GM19035 (cell line): Measurements from ENCODE around the gene WSCD2.

Experiments used
- ATAC-seq: cut with Tn5 transposase; IDR thresholded peaks from one replicate; pipeline ENCODE4 v1.9.1; 2021; ENCODE audit not compliant: unreplicated experiment

The WSCD2 gene

DNA sequence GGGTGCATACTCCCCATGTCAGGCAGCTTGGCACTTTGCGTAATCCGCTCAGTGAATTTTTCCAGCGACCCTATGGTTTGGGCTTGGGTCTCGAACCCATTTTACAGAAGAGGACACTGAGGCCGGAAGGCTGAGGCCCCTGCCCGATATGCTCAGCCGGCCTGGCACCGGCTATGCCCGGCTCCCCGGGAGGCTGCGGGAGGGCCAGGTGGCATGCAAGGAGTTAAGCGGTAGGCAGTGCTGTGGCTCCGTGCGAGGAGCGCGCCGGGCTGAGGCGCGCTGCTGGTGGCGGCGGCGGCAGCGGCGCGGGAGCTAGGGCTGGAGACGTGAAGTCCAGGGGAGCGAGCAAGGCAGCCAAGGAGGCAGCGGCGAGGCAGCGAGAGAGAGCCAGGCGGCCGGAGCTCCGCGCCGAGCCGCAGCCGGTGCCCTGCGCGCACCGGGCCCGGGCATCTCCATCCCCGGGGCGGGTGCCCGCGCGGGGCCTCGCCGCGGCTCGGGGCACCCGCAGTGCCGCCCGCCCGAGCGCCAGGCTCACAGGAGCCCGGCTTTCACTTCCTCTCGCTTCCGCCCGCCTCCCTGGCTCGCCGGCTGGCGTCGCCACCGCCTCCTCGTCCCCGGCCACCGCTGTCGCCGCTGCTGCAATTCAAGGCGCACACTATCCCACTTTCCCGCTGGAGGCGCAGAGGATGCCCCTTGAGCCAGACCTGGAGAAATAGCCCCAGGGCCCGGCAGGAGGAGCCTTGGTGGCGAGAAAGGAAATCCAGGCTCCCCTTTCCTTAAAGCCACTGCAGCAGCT, at the start of gene WSCD2:
TSS of gene WSCD2 (plus strand) at position 272 of the 796 bp plus-strand sequence. CDS start 66,545 bp downstream, outside the sequence.
- no peak for ATAC-seq

DNA sequence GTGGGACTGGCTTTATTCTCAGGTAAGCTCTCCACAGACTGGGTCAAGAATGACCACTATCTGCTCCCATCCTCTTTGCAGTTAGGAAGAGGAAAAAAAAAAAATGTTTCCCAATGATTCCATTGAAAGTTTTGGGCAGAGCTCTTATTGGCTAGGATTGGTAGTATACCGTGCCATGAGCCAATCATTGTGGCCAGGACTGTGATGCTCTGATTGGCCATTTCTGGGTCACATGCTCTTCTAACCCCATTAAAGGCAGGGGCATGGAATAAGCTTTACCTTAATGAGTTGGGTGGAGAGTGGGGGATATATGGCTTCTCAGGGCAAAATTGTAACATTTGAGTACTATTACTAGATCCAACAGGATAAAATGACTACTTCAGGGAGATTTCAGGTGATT, 49.4 kb upstream of the WSCD2 start:
- no peak for ATAC-seq

DNA sequence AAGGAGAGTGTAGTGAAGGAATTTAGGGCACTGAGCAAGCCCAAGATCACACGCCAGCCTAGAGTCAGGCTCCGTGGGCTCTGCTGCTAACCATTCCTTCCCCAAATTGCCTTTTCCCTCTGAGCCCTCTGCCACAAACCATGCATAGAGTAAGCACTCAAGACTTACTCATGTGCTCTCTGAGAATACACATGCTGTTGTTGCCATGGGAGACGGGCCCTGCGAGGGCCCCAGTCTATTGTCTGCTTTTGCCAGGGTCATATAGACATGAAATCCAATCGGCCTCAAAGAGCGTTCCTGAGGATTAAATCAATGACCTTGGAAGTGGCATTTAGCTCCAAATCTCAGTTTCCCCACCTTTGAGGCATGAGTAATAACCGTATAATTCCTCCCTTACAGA, 48.7 kb upstream of the WSCD2 start:
- no peak for ATAC-seq

DNA sequence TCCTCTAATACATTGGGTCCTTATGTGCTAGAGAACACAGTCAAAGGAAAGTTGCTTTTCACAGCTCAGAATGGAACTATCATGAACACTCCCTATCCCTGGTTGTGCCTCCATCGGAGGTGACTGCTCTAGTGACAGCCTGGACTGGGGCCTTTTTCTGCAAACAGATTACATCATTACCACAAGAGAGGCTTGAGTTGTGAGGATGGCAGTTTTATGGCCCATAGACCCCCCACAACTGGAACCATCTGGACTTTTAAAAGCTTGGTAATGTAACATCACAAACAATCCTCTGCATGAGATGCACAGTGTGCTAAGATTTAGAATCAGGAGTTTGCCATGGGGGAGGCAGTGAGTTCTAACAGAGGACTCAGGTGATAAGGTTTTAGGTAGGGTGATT, 46.6 kb upstream of the WSCD2 start:
- ATAC-seq, result no peak

DNA sequence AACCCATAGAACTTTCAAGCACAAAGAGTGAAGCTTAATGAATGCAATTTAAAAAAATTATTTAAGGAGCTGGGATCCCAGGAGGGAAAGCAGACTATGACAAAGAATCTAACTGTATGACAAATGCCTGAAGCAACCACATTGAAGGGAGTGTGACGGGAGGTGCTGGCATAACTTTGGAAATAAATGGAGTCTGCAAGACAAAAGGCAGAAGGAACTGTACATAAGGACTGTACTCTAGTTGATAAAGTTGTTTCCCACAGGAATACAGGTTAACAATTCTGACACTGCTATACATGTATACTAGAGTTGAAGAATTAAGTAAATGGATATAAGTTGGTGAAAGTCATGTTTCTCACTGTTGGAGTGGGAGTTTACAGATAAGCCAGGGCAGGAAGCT, 41.2 kb upstream of the WSCD2 start:
- no peak for ATAC-seq

DNA sequence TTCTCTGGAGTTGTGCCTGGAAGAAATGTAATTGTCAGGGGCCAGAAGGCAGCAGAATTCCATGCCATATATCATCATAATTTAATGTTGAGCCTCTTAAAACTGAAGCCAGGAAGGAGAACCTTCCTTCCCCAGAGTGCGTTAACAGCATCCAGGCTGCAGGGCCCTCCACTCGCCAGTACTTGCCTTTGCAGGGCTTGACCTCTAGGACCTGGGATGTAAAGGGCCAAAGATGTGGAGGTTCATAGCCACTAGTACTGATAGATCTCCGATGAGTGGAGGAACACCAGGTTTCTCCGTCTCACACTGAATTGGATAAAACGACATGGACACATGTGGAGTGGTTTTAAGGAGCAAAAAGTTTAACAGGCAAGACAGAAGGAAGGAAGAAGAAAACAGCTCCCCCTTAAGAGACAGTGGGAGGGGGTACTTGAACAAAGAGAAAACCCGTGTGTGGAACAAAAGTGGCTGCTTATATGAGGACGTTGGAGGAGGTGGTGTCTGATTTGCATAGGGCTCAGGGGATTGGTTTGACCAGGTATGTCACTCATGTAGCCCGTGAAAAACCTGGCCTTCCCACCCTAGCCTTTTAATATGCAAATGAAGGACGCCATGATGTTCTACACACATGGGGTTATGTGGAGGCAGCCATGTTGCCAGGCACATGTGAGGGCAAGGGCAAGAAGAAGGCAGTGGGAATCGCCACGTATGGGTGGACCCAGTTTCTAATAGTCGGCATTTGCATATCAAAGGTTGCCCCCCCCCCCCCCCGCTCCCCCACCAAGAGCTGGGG, 38.8 kb upstream of the WSCD2 start:
- ATAC-seq, result no peak

DNA sequence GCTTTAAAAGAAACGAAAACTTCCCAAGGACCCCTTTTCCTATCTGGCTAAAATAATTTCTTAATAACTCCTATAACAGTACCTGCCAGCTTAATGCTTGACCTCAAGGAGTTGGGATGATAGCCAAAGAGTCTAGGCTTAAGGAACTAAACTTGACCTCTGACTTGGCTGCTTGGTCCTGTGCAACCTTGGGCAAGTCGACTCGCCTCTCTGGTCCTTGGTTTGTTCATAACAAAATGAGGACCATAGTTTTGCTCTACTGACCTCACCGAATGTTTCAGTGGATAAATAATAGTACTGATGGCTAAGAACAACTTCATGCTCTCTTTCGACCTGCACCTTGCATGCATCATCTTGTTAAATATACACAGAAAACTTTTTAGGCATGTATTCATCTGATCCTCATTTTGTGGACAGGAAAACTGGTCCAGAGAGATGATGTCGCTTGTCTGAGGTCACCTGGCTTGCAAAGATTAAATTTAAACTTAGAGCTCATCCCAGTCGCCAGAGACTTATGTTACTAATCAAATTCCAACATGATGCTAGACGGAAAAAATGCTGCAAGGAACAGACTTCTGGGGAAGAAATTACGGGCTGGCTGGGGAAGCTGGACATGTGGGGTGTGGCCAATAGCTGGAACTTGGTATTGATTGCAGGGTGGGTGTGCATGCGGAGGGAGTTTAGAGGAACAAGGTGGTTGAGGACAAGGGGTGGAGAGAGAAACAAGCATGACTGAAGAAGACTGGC, 38.0 kb upstream of the WSCD2 start:
- no peak for ATAC-seq

DNA sequence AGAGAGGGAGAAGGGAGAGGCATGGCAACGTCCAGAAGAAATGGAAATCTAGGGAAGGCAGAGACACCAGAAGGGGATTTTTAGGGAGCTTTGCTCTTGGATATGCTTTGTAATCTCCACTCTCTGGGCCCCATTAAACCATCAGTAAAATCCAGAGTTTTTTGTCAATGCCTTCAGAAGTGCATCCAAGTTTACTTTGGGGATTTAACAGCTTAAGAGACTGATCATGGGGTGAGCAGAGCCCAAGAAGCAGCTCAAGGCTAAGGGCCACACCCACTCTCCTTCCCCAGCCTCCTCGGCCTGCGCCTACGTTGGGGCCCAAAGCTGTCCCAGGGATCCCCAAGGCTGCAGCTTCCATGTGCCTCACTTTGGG, 37.4 kb upstream of the WSCD2 start:
- ATAC-seq, result no peak

DNA sequence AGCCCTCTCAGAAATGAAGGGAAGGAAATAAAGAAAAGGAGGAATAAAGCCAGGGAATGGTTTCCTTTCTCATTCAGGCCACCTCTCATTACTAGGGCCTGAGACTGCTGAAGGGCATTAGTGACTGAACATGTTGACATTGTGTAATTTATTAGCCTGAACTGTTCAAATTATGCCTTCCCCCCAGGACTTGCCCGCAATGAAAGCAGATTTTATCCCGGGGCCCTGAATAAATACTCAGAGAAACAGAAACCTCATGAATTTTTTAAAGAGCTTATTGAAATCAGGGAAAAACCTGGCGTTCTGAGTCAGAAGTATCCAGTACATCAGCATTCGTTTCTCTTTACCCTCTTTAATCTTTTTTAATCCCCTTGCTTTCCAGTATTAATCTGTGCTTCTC, 35.9 kb upstream of the WSCD2 start:
- ATAC-seq, result no peak

DNA sequence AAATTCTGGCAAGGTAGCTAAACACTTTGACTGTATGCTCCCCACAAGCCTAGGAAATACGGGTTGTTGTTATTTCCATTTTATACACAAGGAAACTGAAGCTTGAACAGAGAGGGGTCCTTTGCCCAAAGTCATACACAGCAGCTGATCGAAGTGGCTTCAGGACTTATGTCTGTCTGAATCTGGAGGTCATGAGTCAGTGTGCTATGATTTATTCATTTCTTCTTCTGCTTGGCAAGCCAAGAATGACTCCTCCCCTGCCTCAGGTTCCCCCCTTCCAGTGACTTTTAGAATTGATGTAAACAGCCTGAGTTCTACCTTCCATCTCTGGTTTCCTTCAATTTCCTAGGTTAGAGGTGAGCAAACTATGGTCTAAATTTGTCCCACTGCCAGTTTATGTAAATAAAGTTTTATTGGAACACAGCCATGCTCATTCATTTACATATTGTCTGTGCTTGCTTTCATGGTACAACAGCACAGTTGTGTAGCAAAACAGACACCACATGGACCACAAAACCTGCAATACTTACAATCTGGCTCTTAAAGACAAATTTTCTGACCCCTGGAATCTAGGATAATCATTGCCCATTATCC, 34.9 kb upstream of the WSCD2 start:
- ATAC-seq, result no peak

DNA sequence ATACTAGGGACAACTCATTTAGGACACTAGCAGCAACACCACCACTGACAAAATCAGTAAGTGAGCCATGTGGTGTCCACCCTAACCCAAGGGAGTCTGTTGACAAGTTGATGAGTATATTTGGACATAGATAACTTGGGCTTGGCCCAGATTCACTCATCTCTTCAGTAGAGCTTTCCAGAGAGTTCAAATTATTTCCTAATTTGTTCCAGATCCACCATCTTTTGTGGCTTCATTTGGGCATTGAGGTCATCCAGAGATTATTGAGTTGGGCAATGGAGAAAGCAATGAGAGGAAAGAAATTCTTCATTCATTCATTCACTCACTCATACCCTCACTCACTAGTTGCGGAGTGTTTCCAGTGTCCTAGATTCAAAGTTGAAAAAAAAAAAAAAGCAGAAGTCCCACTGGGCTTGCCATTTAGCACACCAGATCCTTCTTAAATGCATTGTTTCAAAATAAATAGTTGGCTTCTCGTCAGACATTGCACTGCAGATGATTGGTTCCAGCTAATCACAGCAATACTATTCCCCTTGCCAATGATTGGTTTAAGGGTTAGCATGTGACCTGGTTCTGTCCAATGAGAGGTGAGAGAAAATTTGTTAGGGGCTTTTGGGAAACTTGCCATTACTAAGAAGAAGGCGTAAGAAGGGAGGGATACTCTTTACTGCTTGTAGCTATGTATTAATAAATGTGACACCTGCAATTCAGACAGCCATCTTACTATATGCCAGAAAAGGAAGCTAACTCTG, 31.8 kb upstream of the WSCD2 start:
- no peak for ATAC-seq

DNA sequence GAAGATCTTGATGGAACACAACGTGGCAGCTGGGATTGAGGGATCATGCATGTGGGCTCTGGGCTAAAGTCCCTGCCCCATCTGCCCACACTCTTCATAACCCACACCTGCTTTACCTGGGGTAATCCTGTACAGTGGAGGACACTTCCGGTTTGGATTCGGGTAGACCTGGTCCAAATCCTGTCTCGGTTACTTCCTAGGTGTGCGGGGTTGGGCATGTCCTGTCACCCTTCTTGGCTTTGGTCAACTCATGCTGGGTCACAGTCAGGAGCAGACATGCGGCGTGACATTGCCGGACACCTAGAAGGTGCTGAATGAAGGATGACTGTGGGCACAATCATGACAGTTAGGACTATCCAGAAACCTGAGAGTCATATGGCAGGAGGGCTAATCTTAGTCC, 30.7 kb upstream of the WSCD2 start:
- ATAC-seq, result no peak

DNA sequence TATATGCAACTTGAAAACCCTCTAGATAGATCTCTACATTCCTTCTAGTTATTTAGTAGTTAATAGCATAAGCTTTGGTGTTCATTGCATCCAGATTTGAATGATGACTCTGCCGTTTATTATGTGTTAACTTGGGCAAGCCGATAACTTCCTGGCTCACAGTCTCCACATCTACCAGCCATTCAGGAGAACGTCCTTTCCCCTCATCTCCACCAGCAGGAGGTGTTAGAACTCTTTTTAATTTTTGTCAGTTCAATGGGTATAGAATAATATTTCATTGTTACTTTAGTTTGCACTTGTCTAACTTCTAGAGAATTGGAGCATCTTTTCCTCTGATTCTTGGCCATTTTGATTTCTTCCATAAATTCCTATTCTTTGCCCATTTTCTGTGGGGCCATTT, 30.0 kb upstream of the WSCD2 start:
- no peak for ATAC-seq

DNA sequence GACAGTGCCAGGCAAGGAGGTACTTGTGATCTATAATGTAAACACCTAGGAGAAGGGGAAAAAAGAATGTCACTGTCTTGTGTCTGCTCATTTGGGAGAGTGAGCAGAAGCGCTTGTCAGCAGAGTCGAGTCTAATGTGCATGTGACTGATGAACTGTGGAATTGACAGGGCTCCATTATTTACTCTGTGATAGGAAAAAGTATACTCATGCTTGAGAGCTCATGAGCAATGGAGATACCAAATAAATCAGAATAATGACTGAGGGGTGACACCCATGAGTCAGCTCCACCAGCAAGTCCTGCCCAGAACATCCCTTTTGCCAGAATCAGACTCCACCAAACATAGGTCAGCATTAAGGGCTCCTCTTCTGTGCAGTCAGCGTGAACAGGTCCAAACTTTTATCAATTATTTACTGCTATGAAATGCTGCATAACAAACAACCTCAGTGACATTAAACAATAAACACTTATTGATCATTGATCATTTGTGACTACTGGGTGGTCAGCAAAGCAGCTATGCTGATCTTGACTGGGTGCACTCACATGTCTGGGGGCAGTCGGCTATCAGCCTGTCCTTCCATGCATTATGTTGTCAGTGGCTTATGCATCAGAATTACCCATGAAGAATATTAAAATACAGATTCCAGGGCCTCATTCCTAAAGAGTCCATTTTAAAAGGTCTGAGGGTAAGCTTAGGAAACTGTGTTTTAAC, 29.2 kb upstream of the WSCD2 start:
- no peak for ATAC-seq

DNA sequence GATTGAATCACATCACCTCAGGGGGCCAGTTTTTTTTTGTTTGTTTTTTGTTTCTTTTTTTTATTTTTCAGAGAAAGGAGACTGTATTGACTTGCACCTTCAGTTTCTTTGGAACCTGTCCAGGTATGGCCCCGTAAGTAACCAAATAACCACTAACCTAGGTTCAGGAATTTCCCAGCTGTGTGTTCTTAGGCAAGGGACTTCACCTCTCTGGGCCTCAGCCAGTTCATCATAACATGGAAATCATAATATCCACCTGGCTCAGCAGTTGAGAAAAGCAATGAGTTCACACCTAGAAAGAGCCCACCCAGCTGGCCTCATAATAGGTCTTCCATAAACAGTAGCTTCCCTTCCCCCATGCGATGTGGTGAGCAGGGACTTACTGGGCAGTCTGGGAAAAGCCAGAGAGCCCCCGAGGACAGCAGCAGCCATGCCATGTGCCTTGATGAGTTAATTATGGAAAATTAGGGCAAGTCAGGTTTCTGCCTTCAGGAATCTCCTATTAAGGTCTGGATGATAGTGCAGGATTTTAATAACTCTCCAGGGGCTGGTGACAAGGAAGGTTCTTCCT, 27.4 kb upstream of the WSCD2 start:
- ATAC-seq, result no peak

DNA sequence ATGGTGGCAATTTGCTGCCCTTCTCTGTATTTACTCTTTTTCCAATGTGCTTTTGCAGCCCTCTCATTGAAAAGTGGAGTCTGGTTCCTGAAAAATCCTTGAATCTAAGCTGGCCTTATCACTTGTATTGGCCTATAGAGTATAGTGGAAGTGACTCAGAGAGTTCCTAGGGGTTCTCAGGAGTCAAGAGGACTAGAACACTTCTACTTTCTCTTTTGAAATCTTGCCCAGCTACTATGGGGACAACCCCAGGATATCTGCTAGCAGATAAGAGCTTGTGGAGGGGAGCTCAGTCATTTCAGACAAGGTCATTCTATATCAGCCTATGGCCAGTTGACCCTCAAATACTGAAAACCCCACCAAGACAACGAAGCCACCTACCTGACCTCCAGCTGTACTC, 26.7 kb upstream of the WSCD2 start:
- no peak for ATAC-seq

DNA sequence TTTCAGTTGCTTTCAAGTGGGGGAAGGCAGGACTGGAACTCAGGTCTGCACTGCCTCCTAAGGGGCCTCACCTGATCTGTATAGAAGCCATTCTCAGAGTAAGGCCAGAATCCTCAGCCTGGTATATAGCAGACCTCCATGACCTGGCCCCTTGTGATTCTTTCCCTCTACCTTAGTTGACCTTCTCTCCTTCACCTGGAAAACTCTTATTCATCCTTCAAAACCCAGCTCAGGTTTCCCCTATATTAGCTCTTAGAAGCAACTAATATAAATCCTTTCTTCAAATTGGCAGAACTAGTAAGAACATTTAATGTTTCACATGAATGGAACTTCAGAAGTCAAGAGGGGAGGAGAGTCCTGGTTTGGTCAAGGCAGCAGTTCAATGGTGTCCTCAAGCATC, 26.0 kb upstream of the WSCD2 start:
- no peak for ATAC-seq

DNA sequence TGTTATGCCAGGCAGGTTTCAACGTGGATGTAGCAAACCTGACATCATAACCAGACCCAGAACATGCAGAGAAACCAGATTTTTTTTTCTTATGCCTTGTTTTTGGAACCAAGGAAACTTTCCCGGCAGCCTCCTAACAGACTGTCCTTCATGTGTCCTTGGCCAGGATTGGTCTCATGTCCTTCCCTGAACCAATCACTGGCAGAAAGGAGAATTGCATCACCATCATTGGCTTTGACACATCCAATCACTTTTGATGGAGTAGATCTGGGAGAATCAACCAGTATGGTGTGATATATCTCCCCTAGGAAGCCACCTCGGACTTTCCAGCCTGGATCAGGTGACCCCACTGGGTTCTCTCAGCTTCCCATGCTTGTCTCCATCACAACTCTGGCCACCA, 25.6 kb upstream of the WSCD2 start:
- no peak for ATAC-seq

DNA sequence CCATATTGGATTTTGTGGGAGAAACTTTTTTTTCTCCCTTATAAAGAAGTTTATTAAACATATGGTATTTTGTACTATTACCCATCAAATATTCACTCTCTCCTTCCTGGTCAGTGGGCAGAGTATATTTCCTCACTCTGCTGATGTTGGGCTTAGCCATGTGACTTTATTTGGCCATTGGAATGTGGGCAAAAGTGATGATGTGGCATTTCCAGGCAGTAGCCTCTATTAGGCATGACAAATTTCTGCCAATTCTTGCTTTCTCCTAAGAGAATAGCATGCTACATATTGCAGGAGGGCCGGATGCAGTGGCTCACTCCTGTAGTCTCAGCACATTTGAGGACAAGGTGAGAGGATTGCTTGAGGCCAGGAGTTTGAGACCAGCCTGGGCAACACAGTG, 24.4 kb upstream of the WSCD2 start:
- no peak for ATAC-seq

DNA sequence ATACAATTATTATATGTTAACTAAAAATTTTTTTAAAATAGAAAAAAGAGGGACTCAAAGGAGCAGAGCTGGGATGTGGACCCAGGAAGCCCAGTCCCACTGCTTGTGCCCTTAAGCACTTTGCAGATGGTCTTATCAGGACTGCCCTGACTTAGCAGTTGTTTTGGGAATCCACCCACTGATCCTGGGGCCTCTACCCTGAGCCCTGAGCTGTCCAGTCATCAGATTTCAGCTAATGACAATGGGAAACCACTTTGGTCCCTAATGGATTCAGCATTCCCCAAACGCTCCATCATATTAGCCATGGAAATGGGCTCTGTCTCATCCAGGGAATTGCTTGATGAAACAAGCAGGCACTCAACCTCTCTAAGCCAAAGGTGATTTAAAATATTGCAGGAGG, 22.5 kb upstream of the WSCD2 start:
- no peak for ATAC-seq
